AG09309 (cell line): ENCODE data around the gene EPHB1.

ENCODE experiments used
- DNase-seq: peaks from one replicate; pipeline ENCODE4 v3.0.0-alpha.2; 2010; ENCODE audit warnings: low read depth
- H3K4me3 ChIP-seq: 2 replicates; pipeline ENCODE4 v1.5.1; 2011; ENCODE audit warnings: mild to moderate bottlenecking, low read depth, low read length, moderate library complexity; ENCODE audit not compliant: control insufficient read depth
- CTCF ChIP-seq: IDR thresholded peaks from 2 replicates; pipeline ENCODE4 v1.5.1; 2011; ENCODE audit warnings: mild to moderate bottlenecking, low read depth, low read length, inconsistent platforms; ENCODE audit not compliant: insufficient read depth, control insufficient read depth; ENCODE audit errors: missing control alignments

EPHB1 gene

GRCh38 chr3:134880431-134880830 lies 85.4 kb downstream of the EPHB1 start:
- H3K4me3 ChIP-seq, result no peak overlapping the region
- no peak for TF ChIP-seq CTCF
- DNase-seq, result no peak

DNA sequence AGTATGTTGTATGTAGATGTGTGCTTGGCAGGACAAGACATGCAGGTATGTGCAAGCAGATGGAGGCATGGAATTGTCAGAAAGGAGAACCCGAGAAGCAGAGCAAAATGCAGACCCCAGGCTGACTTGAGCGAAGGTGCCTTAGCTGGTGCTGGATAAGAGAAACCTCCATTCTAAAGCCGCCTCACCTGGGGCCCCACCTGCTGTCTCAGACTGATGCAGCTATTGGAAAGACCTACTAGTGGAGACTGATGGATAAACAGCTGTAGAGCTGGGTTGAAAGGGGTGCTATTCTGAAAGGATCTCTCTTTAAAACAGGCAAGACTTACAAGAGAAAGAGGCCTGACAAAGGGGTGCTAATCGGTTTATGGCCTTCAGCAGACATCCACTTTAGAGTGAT lies 86.2 kb downstream of the EPHB1 start:
- no peak for TF ChIP-seq CTCF
- no peak overlapping the region for H3K4me3 ChIP-seq
- DNase-seq, result no peak

- TF ChIP-seq CTCF, result no peak
- no peak for DNase-seq
- no peak overlapping the region for H3K4me3 ChIP-seq
Observed at GRCh38 chr3:134883697-134884385, 88.8 kb downstream of the EPHB1 start.

DNA sequence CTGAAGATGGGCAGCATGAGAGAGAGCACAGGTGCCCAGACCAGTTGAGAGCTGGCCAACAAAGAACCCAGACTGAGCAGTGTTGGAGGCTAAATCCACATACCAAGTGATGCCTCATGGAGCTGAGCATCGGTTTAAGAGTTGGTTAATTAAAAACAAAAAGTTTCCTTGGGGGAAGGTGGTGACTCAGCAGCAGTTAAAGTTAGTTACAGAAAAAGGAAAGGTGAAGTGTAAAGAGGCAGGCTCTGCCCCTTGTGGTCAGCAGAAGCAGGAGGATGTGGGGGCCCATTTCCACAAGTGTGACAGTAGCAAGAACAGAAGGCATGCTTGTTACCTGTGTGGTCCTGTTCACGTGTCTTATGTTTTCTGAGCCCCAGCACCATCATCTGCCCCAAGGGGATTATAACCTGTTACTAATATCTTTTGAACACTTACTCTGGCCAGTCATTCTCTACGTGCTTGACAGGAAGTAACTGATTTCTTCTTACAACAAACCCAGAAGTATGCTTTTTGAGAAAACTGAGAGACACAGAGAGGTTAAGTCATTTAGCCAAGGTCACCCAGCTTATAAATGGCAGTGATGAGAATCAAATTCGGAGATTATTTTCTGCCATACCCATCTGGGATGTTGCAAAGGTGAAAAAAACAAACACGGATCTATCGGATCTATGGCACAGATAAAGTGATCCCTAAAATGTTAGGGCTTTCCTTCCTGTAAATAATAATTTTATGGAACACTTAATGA lies 91.0 kb downstream of the EPHB1 start:
- DNase-seq, result peak; percentile 21
- peak; percentile 46 for TF ChIP-seq CTCF
- H3K4me3 ChIP-seq, result no peak overlapping the region

DNA sequence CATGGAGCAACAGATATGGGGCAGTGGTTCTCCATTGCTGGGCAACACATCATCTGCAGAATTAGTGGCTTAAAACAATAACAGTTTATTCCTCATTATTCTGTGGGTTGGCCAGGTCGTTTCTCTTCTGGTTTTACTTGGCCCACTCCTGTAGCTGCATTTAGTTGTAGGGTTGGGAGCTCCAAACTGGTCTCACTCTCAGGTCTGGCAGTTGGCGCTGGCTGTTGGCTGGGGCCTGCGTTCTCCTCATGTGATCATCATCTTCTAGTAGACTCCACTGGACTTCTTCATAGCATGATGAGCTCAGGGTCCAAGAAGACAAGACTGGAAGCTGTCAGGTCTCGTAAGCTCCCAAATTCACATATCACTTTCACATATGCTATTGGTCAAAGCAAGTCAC lies 91.9 kb downstream of the EPHB1 start:
- no peak for DNase-seq
- no peak overlapping the region for H3K4me3 ChIP-seq
- TF ChIP-seq CTCF, result no peak

DNA sequence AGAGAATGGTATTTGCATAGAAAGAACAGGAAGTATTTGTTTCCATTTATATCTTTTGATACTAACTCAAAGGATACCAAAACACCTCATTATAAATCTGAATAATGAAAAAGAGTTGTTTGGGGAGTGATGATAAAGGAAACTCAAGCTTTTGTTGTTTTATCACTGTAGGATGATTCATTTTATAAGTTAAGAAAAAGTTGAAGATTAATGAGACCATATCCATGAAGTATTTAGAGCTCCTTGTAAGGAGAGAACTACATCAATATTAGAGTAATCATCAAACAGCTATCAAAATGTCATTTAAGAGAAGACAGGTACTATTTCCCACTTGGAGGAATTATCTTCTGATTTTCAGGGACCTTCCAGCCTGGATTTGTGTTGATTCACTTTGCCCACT lies 92.5 kb downstream of the EPHB1 start:
- no peak for DNase-seq
- H3K4me3 ChIP-seq, result no peak overlapping the region
- no peak for TF ChIP-seq CTCF
